ENCODE results near the gene MZF1. TPM values are rescaled to one million over a fixed set of nuclear protein-coding genes. Genes with fewer than 3 reads are reported as not detected.
"Not testable (repeated sequence)": the region's sequence is repeated elsewhere in the genome, so short reads cannot be mapped to it uniquely, and the experiment has no call there.

The MZF1 gene
- total RNA-seq, 2 experiments from 2014 or later, result 21.0 to 21.1 TPM

DNA sequence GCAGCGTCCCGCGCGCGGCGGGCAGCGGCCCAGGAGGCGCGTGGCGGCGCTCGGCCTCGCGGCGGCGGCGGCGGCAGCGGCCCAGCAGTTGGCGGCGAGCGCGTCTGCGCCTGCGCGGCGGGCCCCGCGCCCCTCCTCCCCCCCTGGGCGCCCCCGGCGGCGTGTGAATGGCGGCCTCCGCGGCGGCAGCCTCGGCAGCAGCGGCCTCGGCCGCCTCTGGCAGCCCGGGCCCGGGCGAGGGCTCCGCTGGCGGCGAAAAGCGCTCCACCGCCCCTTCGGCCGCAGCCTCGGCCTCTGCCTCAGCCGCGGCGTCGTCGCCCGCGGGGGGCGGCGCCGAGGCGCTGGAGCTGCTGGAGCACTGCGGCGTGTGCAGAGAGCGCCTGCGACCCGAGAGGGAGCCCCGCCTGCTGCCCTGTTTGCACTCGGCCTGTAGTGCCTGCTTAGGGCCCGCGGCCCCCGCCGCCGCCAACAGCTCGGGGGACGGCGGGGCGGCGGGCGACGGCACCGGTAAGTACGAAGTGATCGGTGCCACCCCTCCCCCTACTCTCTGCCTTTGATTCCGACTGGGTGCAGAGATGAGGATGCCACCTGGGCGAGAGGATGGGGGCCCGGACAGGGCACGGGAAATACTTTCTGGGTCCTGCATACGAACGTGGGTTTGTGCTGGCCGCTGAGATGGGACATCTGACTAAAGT is 28.4 kb downstream of the MZF1 start:
- Mint-ChIP-seq H3K27me3 (no peaks in the 10 kb centered on the region), H3K36me3 (ENCODE audit: low read depth) (peaks cover 56% of the 10 kb centered on the region), H3K4me1 (ENCODE audit: low read depth) (peaks cover 39% of the 10 kb centered on the region), H3K9me3 (no peaks in the 10 kb centered on the region), H3K27ac (peak overlapping the region; percentile 95), H3K4me3 (peak overlapping the region; percentile 95)
- Histone ChIP-seq H3K4me1 (ENCODE audit: insufficient read depth, low read length) (peaks cover 42% of the 10 kb centered on the region), H3K27ac (ENCODE audit: low read depth in 1 of 2, low read length in 2 of 2) (peak overlapping the region in 1 of 2 donors; percentile 56), H3K4me3 (ENCODE audit: low read length) (peak overlapping the region; percentile 70), H3K9me3 (ENCODE audit: control insufficient read depth in 1 of 2, insufficient read depth in 1 of 2, low read length in 2 of 2) (no peaks in the 10 kb centered on the region), H3K36me3 (ENCODE audit: insufficient read depth, low read length) (peaks cover 44% of the 10 kb centered on the region), H3K27me3 (ENCODE audit: control insufficient read depth in 1 of 2, insufficient read depth in 2 of 2, low read length in 2 of 2) (no peaks in the 10 kb centered on the region)
- ChIA-PET POLR2A (interaction anchor here (0.9 to 3.2 kb wide), 17 partner anchors 10 to 197 kb away, joined by 3 to 64 read pairs (median 4); partner anchors contain the start of genes CHMP2A, MZF1, UBE2M and ZBTB45), CTCF (interaction anchor here (1.2 to 3.3 kb wide), 4 partner anchors 25 to 36 kb away, joined by 3 to 34 read pairs (median 8); partner anchors contain the start of gene ZBTB45)
- peak; percentile 39 for ATAC-seq (ENCODE audit: poor library complexity)
- TF ChIP-seq, protein P1, sequence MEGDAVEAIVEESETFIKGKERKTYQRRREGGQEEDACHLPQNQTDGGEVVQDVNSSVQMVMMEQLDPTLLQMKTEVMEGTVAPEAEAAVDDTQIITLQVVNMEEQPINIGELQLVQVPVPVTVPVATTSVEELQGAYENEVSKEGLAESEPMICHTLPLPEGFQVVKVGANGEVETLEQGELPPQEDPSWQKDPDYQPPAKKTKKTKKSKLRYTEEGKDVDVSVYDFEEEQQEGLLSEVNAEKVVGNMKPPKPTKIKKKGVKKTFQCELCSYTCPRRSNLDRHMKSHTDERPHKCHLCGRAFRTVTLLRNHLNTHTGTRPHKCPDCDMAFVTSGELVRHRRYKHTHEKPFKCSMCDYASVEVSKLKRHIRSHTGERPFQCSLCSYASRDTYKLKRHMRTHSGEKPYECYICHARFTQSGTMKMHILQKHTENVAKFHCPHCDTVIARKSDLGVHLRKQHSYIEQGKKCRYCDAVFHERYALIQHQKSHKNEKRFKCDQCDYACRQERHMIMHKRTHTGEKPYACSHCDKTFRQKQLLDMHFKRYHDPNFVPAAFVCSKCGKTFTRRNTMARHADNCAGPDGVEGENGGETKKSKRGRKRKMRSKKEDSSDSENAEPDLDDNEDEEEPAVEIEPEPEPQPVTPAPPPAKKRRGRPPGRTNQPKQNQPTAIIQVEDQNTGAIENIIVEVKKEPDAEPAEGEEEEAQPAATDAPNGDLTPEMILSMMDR (IDR thresholded peaks at IDR 0.05), result no peak
- intact Hi-C loops (cut with DNase I, micrococcal nuclease), result loop anchor here (1.0 kb wide), 4 partner anchors 10 to 29 kb away; partner anchors contain the start of genes MZF1 (in 2 of the 2), ZBTB45 (in 2 of the 2) and UBE2M (in 1 of the 2)
- peak in 13 of 14 experiments; percentile 55 to 93 (median 78) for DNase-seq

DNA sequence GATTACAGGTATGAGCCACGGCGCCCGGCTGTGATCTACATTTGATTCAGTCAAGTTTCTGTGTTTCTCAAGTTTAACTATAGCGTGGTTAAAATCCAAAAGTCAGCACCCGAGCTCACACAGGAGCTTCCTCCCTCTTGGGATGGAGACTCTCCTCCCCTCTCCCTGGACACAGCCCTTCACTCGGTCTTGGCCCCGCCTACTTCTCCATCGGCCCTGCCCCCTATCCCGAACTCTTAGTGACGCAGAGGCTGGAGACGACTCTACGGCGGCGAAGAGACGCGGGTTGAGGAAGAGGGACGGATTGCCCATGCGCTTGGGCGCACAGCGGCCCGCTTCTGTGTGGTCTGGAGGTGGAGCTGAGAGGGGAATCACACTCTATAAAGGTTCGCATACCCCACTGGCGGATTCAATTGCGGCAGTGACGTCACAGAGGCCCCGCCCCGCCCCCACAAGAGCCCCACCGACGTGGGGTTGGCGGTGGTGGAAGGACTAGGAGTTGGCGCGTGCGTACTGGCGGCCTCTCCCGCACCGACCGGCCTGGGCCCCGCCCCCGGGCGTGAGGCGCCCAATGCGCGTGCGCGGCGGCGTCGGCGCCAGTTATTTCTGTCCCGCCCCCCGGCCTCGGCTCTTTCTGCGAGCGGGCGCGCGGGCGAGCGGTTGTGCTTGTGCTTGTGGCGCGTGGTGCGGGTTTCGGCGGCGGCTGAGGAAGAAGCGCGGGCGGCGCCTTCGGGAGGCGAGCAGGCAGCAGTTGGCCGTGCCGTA is 29.1 kb downstream of the MZF1 start, which contains the start of gene TRIM28:
Gene TRIM28, plus strand, starts transcription at position 239 of the 765 bp plus-strand sequence. CDS start 694 bp downstream, outside the sequence.
- Mint-ChIP-seq H3K27me3 (no peaks in the 10 kb centered on the region), H3K9me3 (no peaks in the 10 kb centered on the region), H3K4me3 (peak within 1 kb of the TSS; percentile 95), H3K27ac (peak within 1 kb of the TSS; percentile 95), H3K4me1 (ENCODE audit: low read depth) (peaks cover 40% of the 10 kb centered on the region), H3K36me3 (ENCODE audit: low read depth) (peaks cover 48% of the 10 kb centered on the region)
- H3K4me3 ChIP-seq (ENCODE audit: low read length), result peak within 1 kb of the TSS; percentile 70
- peaks cover 41% of the 10 kb centered on the region for H3K4me1 ChIP-seq (ENCODE audit: insufficient read depth, low read length)
- H3K27me3 ChIP-seq (ENCODE audit: control insufficient read depth in 1 of 2, insufficient read depth in 2 of 2, low read length in 2 of 2), result no peaks in the 10 kb centered on the region
- H3K27ac ChIP-seq (ENCODE audit: low read depth in 1 of 2, low read length in 2 of 2), result peak within 1 kb of the TSS; percentile 79 to 88
- CTCF ChIA-PET, result interaction anchor here (0.8 to 3.3 kb wide), 5 partner anchors 21 to 37 kb away, joined by 3 to 34 read pairs (median 8); partner anchors contain the start of gene ZBTB45
- H3K36me3 ChIP-seq (ENCODE audit: insufficient read depth, low read length), result peaks cover 36% of the 10 kb centered on the region
- no peaks in the 10 kb centered on the region for H3K9me3 ChIP-seq (ENCODE audit: control insufficient read depth in 1 of 2, insufficient read depth in 1 of 2, low read length in 2 of 2)
- peak; percentile 99 to 100 (median 100) for DNase-seq
- ATAC-seq (ENCODE audit: poor library complexity), result peak; percentile 87
- TF ChIP-seq, protein P1 (IDR thresholded peaks at IDR 0.05), result no peak
- intact Hi-C loops (cut with DNase I, micrococcal nuclease), result loop anchor here (1.0 kb wide), 4 partner anchors 10 to 29 kb away; partner anchors contain the start of genes MZF1 (in 2 of the 2), ZBTB45 (in 2 of the 2) and UBE2M (in 1 of the 2)
- POLR2A ChIA-PET, result interaction anchor here (0.6 to 3.2 kb wide), 19 partner anchors 10 to 1303 kb away, joined by 3 to 64 read pairs (median 4); partner anchors contain the start of genes CHMP2A, MZF1, UBE2M and ZBTB45

DNA sequence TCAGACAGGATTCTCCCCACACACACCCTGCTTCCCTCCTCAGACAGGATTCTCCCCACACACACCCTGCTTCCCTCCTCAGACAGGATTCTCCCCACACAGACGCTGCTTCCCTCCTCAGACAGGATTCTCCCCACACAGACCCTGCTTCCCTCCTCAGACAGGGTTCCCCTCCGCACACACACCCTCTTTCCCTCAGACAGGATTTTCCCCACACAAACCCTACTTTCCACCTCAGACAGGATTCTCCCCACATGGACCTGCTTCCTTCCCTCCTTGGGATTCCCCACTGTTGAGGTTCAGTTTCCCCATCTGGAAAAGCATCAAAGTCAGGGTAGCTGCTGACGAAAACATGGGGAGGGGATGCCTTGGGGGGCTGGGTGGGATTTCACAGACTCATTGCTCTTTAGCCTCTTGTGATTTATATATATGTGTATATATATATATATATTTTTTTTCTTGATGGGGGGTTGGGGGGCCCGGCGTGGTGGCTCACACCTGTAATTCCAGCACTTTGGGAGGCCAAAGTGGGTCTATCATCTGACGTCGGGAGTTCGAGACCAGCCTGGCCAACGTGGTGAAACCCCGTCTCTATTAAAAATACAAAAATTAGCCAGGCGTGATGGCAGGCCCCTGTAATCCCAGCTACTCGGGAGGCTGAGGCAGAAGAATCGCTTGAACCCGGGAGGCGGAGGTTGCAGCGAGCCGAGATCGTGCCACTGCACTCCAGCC is 30.3 kb downstream of the MZF1 start:
- Mint-ChIP-seq H3K27ac (peak overlapping the region; percentile 95), H3K4me1 (ENCODE audit: low read depth) (peaks cover 44% of the 10 kb centered on the region), H3K36me3 (ENCODE audit: low read depth) (peaks cover 38% of the 10 kb centered on the region)
- H3K4me1 ChIP-seq (ENCODE audit: insufficient read depth, low read length), result peaks cover 48% of the 10 kb centered on the region
- peak in 2 of 14 experiments; percentile 20 to 35 for DNase-seq
- H3K9me3 ChIP-seq (ENCODE audit: control insufficient read depth in 1 of 2, insufficient read depth in 1 of 2, low read length in 2 of 2); H3K27ac ChIP-seq (ENCODE audit: low read depth in 1 of 2, low read length in 2 of 2); H3K27me3 Mint-ChIP-seq; H3K9me3 Mint-ChIP-seq; H3K4me3 ChIP-seq (ENCODE audit: low read length); H3K27me3 ChIP-seq (ENCODE audit: control insufficient read depth in 1 of 2, insufficient read depth in 2 of 2, low read length in 2 of 2); H3K4me3 Mint-ChIP-seq; ATAC-seq (ENCODE audit: poor library complexity); intact Hi-C loops (cut with DNase I, micrococcal nuclease): not testable (repeated sequence)
- ChIA-PET POLR2A (interaction anchor here (0.6 to 3.2 kb wide), 7 partner anchors 11 to 1302 kb away, joined by 3 to 64 read pairs (median 14); partner anchors contain the start of genes CHMP2A, ZBTB45 and ZNF584), CTCF (interaction anchor here (1.3 to 3.3 kb wide), 2 partner anchors 23 to 38 kb away, joined by 9 to 34 read pairs; partner anchors contain the start of gene ZBTB45)
- H3K36me3 ChIP-seq (ENCODE audit: insufficient read depth, low read length), result peaks cover 24% of the 10 kb centered on the region

DNA sequence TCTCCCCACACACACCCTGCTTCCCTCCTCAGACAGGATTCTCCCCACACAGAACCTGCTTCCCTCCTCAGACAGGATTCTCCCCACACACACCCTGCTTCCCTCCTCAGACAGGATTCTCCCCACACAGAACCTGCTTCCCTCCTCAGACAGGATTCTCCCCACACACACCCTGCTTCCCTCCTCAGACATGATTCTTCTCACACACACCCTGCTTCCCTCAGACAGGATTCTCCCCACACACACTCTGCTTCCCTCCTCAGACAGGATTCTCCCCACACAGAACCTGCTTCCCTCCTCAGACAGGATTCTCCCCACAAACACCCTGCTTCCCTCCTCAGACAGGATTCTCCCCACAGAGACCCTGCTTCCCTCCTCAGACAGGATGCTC is 34.0 kb downstream of the MZF1 start:
- DNase-seq; H3K4me3 Mint-ChIP-seq; H3K36me3 ChIP-seq (ENCODE audit: insufficient read depth, low read length); H3K9me3 ChIP-seq (ENCODE audit: control insufficient read depth in 1 of 2, insufficient read depth in 1 of 2, low read length in 2 of 2); H3K4me3 ChIP-seq (ENCODE audit: low read length); ATAC-seq (ENCODE audit: poor library complexity); H3K36me3 Mint-ChIP-seq (ENCODE audit: low read depth); CTCF ChIA-PET; H3K27ac ChIP-seq (ENCODE audit: low read depth in 1 of 2, low read length in 2 of 2); H3K9me3 Mint-ChIP-seq; H3K27me3 Mint-ChIP-seq; intact Hi-C loops (cut with DNase I, micrococcal nuclease): not testable (repeated sequence)
- H3K27ac Mint-ChIP-seq, result peak overlapping the region; percentile 63
- POLR2A ChIA-PET, result interaction anchor here (0.6 to 1.9 kb wide), 3 partner anchors 16 to 21 kb away, joined by 3 to 16 read pairs (median 5); partner anchors contain the start of genes CHMP2A and ZBTB45
- peaks cover 5 to 13% of the 10 kb centered on the region in 2 experiments for H3K27me3 ChIP-seq (ENCODE audit: control insufficient read depth in 1 of 2, insufficient read depth in 2 of 2, low read length in 2 of 2)
- H3K4me1 Mint-ChIP-seq (ENCODE audit: low read depth), result peaks cover 26% of the 10 kb centered on the region
- H3K4me1 ChIP-seq (ENCODE audit: insufficient read depth, low read length), result peaks cover 23% of the 10 kb centered on the region
